D721Med (cell line): ENCODE measurements around the gene ITGA11.

Source experiments
- DNase-seq: peaks from one replicate; pipeline ENCODE4 v3.0.0; 2011; ENCODE audit warnings: low spot score; ENCODE audit not compliant: insufficient read length
- FAIRE-seq: peaks from 2 replicates; lab custom pipeline; 2011; peaks lifted over from hg19 to GRCh38; lab: Jason Lieb, UNC
- CTCF ChIP-seq: IDR thresholded peaks from 2 replicates; pipeline ENCODE4 v1.5.1; 2012; ENCODE audit warnings: mild to moderate bottlenecking, control low read depth; ENCODE audit not compliant: insufficient read depth; ENCODE audit errors: missing control alignments

ITGA11 gene

GRCh38 chr15:68314563-68314962 is 117.4 kb downstream of the ITGA11 start:
- DNase-seq (no peak), FAIRE-seq (no peak)
- TF ChIP-seq CTCF, result no peak

GRCh38 chr15:68313501-68314410 is 118.2 kb downstream of the ITGA11 start:
- no peak for FAIRE-seq
- TF ChIP-seq CTCF, result no peak
- DNase-seq, result no peak

DNA sequence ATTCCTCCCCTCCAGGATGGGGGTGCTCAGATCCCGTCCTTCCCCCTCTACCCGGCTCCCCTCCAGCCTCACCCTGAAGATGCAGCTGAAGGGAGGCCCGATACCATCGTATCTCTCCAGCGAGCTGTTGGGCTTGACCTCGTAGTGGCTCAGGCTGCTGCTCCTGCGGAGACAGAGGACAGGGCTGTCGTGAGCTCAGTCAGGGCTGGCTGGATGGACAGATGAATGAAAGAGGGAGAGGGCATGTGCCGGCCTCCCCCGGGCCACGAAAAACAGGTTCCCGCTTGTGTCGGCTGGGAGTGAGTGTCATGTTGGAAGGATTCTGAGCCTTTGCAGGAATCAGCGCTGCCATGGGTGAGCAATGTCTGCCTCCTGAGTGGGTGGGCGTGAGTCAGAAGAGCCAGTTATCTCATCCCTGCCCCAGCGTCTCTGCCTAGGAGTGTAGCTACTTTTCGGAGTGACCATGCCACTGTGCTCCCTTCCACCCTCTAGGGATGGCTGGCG is 119.2 kb downstream of the ITGA11 start:
- no peak for TF ChIP-seq CTCF
- no peak for FAIRE-seq
- DNase-seq, result no peak

- DNase-seq (no peak), FAIRE-seq (no peak)
These were observed 120.0 kb downstream of the ITGA11 start for GRCh38 chr15:68311859-68312557.

GRCh38 chr15:68311464-68311835 is 120.5 kb downstream of the ITGA11 start:
- no peak for TF ChIP-seq CTCF
- FAIRE-seq (no peak), DNase-seq (no peak)

More at GRCh38 chr15:68311859-68312557, 120.0 kb downstream of the ITGA11 start:
- no peak for TF ChIP-seq CTCF

GRCh38 chr15:68310804-68311463 is 121.0 kb downstream of the ITGA11 start:
- no peak for DNase-seq
- TF ChIP-seq CTCF, result no peak
- FAIRE-seq, result no peak
